Measurements from ENCODE around the gene ARAP1. TPM values are rescaled to one million over a fixed set of nuclear protein-coding genes. Genes with fewer than 3 reads are reported as not detected.

The ARAP1 gene
- total RNA-seq, 2 donors from 2014 or later, result 74.0 to 83.8 TPM

DNA sequence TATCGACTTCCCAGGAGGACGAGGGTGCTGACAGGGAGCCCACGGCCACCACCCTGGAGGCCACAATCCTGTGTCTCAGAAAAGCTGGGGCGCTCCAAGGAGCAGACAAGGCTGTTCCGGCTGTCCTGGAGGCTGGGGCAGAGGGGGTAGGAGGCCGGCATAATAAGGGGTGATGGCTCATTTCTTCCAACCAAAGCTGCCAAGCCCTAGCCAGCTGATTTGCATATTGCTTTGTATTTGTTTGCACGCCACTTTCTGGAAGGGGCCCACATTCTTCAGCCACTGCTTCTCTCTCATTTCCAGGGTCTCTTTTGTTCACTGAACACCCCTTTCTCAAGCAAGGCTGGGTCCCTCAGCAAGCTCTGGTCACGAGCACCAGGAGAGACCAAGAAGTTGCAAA is 82.7 kb downstream of the ARAP1 start:
- peaks cover 0 to 9% of the 10 kb centered on the region in 2 donors for H3K4me1 ChIP-seq
- TF ChIP-seq, protein P1, sequence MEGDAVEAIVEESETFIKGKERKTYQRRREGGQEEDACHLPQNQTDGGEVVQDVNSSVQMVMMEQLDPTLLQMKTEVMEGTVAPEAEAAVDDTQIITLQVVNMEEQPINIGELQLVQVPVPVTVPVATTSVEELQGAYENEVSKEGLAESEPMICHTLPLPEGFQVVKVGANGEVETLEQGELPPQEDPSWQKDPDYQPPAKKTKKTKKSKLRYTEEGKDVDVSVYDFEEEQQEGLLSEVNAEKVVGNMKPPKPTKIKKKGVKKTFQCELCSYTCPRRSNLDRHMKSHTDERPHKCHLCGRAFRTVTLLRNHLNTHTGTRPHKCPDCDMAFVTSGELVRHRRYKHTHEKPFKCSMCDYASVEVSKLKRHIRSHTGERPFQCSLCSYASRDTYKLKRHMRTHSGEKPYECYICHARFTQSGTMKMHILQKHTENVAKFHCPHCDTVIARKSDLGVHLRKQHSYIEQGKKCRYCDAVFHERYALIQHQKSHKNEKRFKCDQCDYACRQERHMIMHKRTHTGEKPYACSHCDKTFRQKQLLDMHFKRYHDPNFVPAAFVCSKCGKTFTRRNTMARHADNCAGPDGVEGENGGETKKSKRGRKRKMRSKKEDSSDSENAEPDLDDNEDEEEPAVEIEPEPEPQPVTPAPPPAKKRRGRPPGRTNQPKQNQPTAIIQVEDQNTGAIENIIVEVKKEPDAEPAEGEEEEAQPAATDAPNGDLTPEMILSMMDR (IDR thresholded peaks at IDR 0.05), result no peak
- no peak overlapping the region for H3K4me3 ChIP-seq
- no peak overlapping the region for H3K27ac ChIP-seq
- H3K9me3 ChIP-seq, result peaks cover 0 to 8% of the 10 kb centered on the region in 2 donors
- no peak for DNase-seq (ENCODE audit: low spot score)
- H3K27me3 ChIP-seq, result peaks cover 0 to 12% of the 10 kb centered on the region in 2 donors
- no peaks in the 10 kb centered on the region for H3K36me3 ChIP-seq

DNA sequence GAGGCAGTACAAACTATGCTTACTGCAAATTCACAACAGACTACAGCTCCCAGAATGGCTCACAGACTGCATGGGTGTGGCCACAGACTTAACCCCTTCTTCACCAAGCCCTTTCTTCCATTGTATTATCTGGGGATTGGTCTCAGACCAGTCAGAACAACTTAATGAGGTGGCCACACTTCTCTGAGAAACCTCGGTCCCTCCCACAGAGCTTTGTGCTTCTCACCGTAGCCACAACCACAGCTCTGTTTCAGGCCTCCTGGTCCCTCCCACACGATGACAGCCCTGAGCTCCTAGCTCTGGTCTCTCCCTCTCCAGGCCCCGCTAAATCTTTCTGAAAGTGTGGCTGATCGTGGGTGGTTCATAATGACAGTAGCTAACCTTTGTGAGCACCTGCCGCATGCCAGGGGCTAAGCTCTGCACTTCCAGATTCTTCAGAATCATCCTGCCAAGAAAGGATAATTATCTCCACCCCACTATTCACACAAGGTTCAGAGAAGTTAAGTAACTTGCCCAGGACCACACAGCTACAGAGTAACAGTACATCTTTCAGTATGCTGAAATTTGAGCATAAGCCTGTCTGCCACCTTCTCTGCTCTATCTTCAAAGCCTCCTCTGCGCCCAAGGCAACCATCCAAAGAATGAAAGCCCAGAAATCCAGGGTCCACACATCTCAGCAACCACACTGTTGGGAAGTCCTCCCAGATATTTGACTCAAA is 83.4 kb downstream of the ARAP1 start:
- no peak overlapping the region for H3K4me3 ChIP-seq
- H3K27me3 ChIP-seq, result peaks cover 0 to 8% of the 10 kb centered on the region in 2 donors
- no peak overlapping the region for H3K27ac ChIP-seq
- DNase-seq (ENCODE audit: low spot score), result no peak
- peaks cover 0 to 9% of the 10 kb centered on the region in 2 donors for H3K4me1 ChIP-seq
- TF ChIP-seq, protein P1 (IDR thresholded peaks at IDR 0.05), result no peak
- H3K36me3 ChIP-seq, result no peaks in the 10 kb centered on the region
- peaks cover 0 to 8% of the 10 kb centered on the region in 2 donors for H3K9me3 ChIP-seq

DNA sequence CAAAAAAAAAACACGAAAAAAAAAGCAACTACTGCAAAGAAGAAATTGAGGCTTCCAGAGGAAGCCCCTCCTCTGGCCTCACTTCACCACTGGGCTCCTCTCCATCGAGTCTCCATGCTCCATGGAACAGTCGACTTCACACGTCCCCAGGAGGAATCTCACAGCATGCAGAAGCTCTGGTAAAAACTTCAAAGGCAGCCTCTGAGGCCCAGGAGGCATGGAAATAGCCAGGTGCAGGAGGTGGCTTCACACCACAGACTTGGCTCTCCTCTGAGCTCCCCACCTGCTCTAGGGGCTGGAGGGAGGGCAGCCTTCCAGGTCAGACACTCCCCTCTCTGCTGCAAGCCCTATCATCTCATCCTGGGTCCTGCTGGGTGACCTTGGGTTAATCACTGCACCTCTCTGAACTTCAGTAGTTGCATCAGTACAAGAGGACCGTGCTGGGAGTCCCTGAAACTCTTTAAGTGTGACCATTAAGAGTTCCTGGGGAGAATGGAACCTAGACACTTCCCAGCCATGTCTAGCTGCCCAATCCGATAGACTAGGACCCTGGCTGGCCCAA is 86.2 kb downstream of the ARAP1 start:
- no peak overlapping the region for H3K27ac ChIP-seq
- TF ChIP-seq, protein P1 (IDR thresholded peaks at IDR 0.05), result no peak
- no peak overlapping the region for H3K4me3 ChIP-seq
- no peak for DNase-seq (ENCODE audit: low spot score)
- peaks cover 0 to 9% of the 10 kb centered on the region in 2 donors for H3K4me1 ChIP-seq
- peaks cover 0 to 8% of the 10 kb centered on the region in 2 donors for H3K9me3 ChIP-seq
- H3K27me3 ChIP-seq, result no peaks in the 10 kb centered on the region
- H3K36me3 ChIP-seq, result no peaks in the 10 kb centered on the region

DNA sequence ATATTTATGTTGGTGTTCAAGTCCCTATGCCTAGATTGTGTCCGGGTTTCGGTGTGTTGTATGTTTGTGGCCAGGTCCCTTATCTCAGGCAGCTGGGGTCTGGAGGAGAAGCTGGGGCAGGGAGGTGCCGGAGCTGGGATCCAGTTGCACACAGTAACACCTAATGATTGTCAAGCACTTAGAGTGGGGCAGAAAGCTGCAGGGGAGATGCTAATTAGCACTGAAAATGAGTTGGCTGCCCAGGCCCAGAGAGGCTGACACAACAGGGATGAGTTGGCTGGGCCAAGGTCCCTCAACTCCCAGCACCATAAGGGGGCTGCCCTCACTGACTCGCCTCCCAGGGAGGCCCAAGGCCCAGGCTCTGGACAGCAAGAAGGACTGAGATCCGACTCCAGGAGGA is 90.2 kb downstream of the ARAP1 start:
- Histone ChIP-seq H3K4me1 (no peaks in the 10 kb centered on the region), H3K36me3 (no peaks in the 10 kb centered on the region), H3K9me3 (no peaks in the 10 kb centered on the region), H3K27ac (no peak overlapping the region), H3K4me3 (no peak overlapping the region), H3K27me3 (no peaks in the 10 kb centered on the region)
- TF ChIP-seq, protein P1 (IDR thresholded peaks at IDR 0.05), result no peak
- DNase-seq (ENCODE audit: low spot score), result no peak

DNA sequence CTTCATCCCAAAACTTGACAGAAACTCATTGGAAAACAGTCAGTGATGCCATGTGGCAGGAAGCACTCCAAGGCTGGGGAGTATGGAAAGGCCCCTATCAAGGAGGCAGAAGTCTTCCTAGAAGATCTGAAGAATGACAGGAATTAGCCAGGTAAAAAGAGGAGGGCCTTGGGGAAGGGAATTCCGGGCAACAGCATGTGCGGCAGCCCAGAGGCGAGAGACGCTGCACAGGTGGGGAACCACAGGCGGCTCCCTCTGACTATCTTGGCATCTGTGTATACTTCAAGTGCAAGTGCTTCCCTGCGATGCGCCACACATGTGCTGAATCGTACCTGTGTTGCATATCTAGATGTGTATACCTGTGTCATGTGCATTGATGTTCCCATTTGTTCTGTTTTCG is 90.7 kb downstream of the ARAP1 start:
- DNase-seq (ENCODE audit: low spot score), result no peak
- Histone ChIP-seq H3K9me3 (no peaks in the 10 kb centered on the region), H3K36me3 (no peaks in the 10 kb centered on the region), H3K4me1 (no peaks in the 10 kb centered on the region), H3K27ac (no peak overlapping the region), H3K4me3 (no peak overlapping the region), H3K27me3 (no peaks in the 10 kb centered on the region)
- TF ChIP-seq, protein P1 (IDR thresholded peaks at IDR 0.05), result no peak

All from right atrium auricular region (tissue), 2 donors.